Measurements from ENCODE around the gene KIF22. TPM values are rescaled to one million over a fixed set of nuclear protein-coding genes. Genes with fewer than 3 reads are reported as not detected.

Gene KIF22
- total RNA-seq, 6 experiments from 2014 or later, result 9.8 to 27.1 (median 24.7) TPM

DNA sequence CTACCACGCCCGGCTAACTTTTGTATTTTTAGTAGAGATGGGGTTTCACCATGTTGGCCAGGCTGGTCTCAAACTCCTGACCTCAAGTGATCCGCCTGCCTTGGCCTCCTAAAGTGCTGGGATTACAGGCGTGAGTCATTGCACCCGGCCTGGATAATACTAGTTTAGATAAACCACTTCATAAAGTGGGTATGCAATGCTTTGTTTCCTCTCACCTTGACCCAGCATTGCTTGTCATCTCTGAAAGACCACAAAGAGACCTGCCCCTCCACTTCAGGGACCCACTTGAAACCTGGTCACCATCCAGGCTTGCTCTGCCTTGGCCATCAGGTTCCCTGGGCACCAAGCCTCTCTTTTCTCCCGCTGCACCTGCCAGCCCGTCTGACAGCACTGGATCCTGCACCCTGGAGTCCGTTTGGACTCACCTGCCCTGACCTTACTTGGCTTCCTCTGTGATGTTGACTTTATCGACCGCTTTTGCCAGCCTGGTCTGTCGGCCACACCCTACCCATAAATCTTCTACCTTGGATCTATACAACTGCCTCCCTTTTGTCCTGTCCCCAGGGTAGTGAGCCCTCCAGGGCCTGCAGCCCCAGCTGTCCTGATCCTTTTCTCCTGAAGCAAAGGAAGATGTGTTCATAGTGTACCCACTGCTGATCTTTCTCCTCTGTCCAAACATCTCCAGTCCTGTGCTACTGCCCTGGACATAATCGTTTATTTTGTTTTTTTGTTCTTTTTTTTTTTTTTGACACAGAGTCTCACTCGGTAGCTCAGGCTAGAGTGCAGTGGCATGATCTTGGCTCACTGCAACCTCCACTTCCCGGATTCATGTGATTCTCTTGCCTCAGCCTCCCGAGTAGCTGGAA is 25.2 kb upstream of the KIF22 start:
- ATAC-seq (peak; percentile 91 to 94 (median 92)), DNase-seq (peak; percentile 72 to 93 (median 89))
- Histone ChIP-seq H3K4me3 (no peak overlapping the region), H3K9me3 (no peaks in the 10 kb centered on the region), H3K4me1 (peaks cover 0 to 45% (median 13%) of the 10 kb centered on the region in 4 donors), H3K27me3 (no peaks in the 10 kb centered on the region), H3K27ac (peak overlapping the region in 2 of 3 donors; percentile 26 to 48), H3K36me3 (no peaks in the 10 kb centered on the region)
- intact Hi-C loops (cut with DNase I), result no loop called here
- WGBS (ENCODE audit: insufficient coverage, low coverage, low lambda C conversion rate, missing lambda C conversion rate), result 26% methylated on average over 14 of the region's 15 CpGs
- TF ChIP-seq, protein P1, sequence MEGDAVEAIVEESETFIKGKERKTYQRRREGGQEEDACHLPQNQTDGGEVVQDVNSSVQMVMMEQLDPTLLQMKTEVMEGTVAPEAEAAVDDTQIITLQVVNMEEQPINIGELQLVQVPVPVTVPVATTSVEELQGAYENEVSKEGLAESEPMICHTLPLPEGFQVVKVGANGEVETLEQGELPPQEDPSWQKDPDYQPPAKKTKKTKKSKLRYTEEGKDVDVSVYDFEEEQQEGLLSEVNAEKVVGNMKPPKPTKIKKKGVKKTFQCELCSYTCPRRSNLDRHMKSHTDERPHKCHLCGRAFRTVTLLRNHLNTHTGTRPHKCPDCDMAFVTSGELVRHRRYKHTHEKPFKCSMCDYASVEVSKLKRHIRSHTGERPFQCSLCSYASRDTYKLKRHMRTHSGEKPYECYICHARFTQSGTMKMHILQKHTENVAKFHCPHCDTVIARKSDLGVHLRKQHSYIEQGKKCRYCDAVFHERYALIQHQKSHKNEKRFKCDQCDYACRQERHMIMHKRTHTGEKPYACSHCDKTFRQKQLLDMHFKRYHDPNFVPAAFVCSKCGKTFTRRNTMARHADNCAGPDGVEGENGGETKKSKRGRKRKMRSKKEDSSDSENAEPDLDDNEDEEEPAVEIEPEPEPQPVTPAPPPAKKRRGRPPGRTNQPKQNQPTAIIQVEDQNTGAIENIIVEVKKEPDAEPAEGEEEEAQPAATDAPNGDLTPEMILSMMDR (IDR thresholded peaks at IDR 0.05), result no peak
- no peak for TF ChIP-seq POLR2A (IDR thresholded peaks at IDR 0.05)

DNA sequence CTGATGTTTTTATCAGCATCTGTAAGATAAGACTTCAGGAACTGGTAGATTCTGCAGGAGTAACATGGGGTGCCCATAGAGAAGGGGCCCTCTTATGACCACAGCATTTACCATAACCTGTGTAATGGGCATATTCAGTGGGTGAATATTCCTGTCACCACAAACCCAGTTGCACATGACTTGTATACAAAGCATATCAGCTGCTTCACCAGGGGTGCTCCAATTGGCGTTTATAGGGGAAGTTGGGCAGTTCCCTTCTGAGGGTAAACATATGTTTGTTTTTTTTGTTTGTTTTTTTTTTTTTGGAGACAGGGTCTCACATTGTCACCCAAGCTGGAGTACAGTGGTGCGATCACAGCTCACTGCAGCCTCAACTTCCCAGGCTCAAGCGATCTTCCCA is 24.0 kb upstream of the KIF22 start:
- no peaks in the 10 kb centered on the region for H3K9me3 ChIP-seq
- H3K4me1 ChIP-seq, result peaks cover 0 to 33% (median 12%) of the 10 kb centered on the region in 4 donors

DNA sequence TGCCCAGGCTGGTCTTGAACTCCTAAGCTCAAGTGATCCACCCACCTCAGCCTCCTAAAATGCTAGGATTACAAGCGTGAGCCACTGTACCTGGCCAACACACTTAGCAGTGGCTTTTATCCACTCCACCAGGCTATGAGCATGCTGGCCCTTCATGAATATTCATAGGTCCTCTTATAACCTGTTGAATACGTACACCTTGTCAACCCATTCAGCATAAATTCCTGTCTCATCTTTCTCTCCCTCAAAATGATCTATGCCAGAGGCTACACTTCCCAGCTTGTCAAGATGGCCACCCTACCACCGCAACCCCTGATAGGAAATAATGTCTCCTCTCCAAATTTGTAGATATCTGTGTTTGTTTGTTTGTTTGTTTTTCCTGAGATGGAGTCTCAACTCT is 23.5 kb upstream of the KIF22 start:
- intact Hi-C loops (cut with DNase I), result no loop called here
- 84% methylated on average over 2 of the region's 3 CpGs for WGBS (ENCODE audit: insufficient coverage, low coverage, low lambda C conversion rate, missing lambda C conversion rate)

More for the DNA sequence above, 24.0 kb upstream of the KIF22 start:
- no peak for TF ChIP-seq POLR2A (IDR thresholded peaks at IDR 0.05)
- TF ChIP-seq, protein P1 (IDR thresholded peaks at IDR 0.05), result no peak
- no peak overlapping the region for H3K4me3 ChIP-seq
- DNase-seq (no peak), ATAC-seq (no peak)
- WGBS (ENCODE audit: insufficient coverage, low coverage, low lambda C conversion rate, missing lambda C conversion rate), result 78% methylated on average over 3 of the region's 3 CpGs
- no peaks in the 10 kb centered on the region for H3K27me3 ChIP-seq
- no peak overlapping the region for H3K27ac ChIP-seq
- no peaks in the 10 kb centered on the region for H3K36me3 ChIP-seq
- intact Hi-C loops (cut with DNase I), result no loop called here

DNA sequence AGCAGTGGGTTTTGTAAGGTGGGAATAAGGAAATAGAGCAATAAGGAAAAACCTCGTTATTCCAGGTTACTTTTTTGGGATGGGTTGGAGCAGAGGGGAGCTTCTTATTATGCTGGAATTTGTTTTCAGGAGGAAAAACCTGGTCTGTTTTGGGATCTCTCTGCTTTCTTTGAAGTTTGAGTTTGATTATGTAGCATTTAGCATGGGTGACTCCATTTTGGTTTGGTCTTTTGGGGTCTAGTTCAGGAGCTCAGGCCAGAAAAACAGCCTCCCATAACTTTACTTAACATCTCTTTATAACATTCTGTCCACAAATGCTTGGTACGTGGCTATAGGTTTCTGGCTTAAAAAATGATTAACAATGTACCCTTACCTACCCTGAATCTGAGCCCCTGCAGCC is 21.0 kb upstream of the KIF22 start:
- intact Hi-C loops (cut with DNase I), result no loop called here
- TF ChIP-seq, protein P1 (IDR thresholded peaks at IDR 0.05), result no peak
- no peak for TF ChIP-seq POLR2A (IDR thresholded peaks at IDR 0.05)

More for the DNA sequence above, 23.5 kb upstream of the KIF22 start:
- TF ChIP-seq, protein P1 (IDR thresholded peaks at IDR 0.05), result no peak
- TF ChIP-seq POLR2A (IDR thresholded peaks at IDR 0.05), result no peak
- DNase-seq, result no peak
- no peak overlapping the region for H3K4me3 ChIP-seq
- H3K9me3 ChIP-seq, result no peaks in the 10 kb centered on the region
- no peak overlapping the region for H3K27ac ChIP-seq
- ATAC-seq, result no peak
- no peaks in the 10 kb centered on the region for H3K27me3 ChIP-seq
- H3K4me1 ChIP-seq, result peaks cover 0 to 28% (median 10%) of the 10 kb centered on the region in 4 donors
- H3K36me3 ChIP-seq, result no peaks in the 10 kb centered on the region

More for the DNA sequence above, 21.0 kb upstream of the KIF22 start:
- H3K9me3 ChIP-seq, result no peaks in the 10 kb centered on the region
- peaks cover 0 to 37% (median 10%) of the 10 kb centered on the region in 4 donors for H3K4me1 ChIP-seq
- DNase-seq, result no peak
- ATAC-seq, result no peak
- H3K27ac ChIP-seq, result no peak overlapping the region
- H3K36me3 ChIP-seq, result no peaks in the 10 kb centered on the region
- WGBS (ENCODE audit: insufficient coverage, low coverage, low lambda C conversion rate, missing lambda C conversion rate), result 67% methylated on average over 1 of the region's 2 CpGs
- H3K4me3 ChIP-seq, result no peak overlapping the region
- H3K27me3 ChIP-seq, result no peaks in the 10 kb centered on the region

Measured in right lobe of liver (tissue), 6 donors.